HepG2 (cell line): ENCODE data around the gene NFE2. TPM values are rescaled to one million over a fixed set of nuclear protein-coding genes. Genes with fewer than 3 reads are reported as not detected.
A peak's percentile ranks its signal among the peaks of the same experiment; 100 is the strongest.

ENCODE experiments used
- ATF7 ChIP-seq, 2 experiments: fragments of 450-650 bp in 1 of 2; sonication (generic) in 1 of 2; formaldehyde crosslinking in 1 of 2; IDR thresholded peaks; 2 replicates each; pipeline versions ENCODE4 v1.4.0 to v1.6.1; 2016 to 2020; ENCODE audit warnings: antibody characterized with exemption in 1 of 2, mild to moderate bottlenecking in 1 of 2, missing genetic modification reagents in 1 of 2
- BCL6 ChIP-seq: IDR thresholded peaks from 2 replicates; pipeline ENCODE4 v1.6.1; 2016; ENCODE audit warnings: missing genetic modification reagents, missing compliant biosample characterization
- CEBPB ChIP-seq: IDR thresholded peaks from 2 replicates; pipeline ENCODE4 v1.6.1; 2011; ENCODE audit warnings: low read depth, low read length, improper control_type of control experiment, borderline replicate concordance
- ISX ChIP-seq: sonication (generic); formaldehyde crosslinking; conservative IDR thresholded peaks from 2 replicates; pipeline ENCODE4 v1.5.0; 2020; ENCODE audit warnings: missing genetic modification reagents
- MATR3 ChIP-seq: sonication (generic); formaldehyde crosslinking; IDR thresholded peaks from 2 replicates; pipeline ENCODE4 v1.4.0; 2020; ENCODE audit warnings: missing genetic modification reagents
- MEIS2 ChIP-seq: sonication (generic); formaldehyde crosslinking; IDR thresholded peaks from 2 replicates; pipeline ENCODE4 v1.9.0; 2021; ENCODE audit warnings: mild to moderate bottlenecking, missing genetic modification reagents
- NFE2L1 ChIP-seq: sonication (generic); formaldehyde crosslinking; IDR thresholded peaks from 2 replicates; pipeline ENCODE4 v1.4.0; 2020; ENCODE audit warnings: missing genetic modification reagents, mild to moderate bottlenecking, borderline replicate concordance
- NFKB2 ChIP-seq: sonication (generic); formaldehyde crosslinking; IDR thresholded peaks from 2 replicates; pipeline ENCODE4 v1.4.0; 2020; ENCODE audit warnings: missing genetic modification reagents, borderline replicate concordance
- PHF8 ChIP-seq: sonication (generic); formaldehyde crosslinking; IDR thresholded peaks from 2 replicates; pipeline ENCODE4 v1.5.0; 2020; ENCODE audit warnings: missing genetic modification reagents
- RFXANK ChIP-seq: IDR thresholded peaks from 2 replicates; pipeline ENCODE4 v1.6.1; 2016
- SIN3A ChIP-seq: IDR thresholded peaks from 2 replicates; pipeline ENCODE4 v1.6.1; 2011; ENCODE audit warnings: low read depth, mild to moderate bottlenecking, control low read depth, low read length, borderline replicate concordance
- TEF ChIP-seq: sonication (generic); formaldehyde crosslinking; IDR thresholded peaks from 2 replicates; pipeline ENCODE4 v1.5.0; 2020; ENCODE audit warnings: missing genetic modification reagents
- THYN1 ChIP-seq: sonication (generic); formaldehyde crosslinking; IDR thresholded peaks from 2 replicates; pipeline ENCODE4 v1.8.1; 2023; ENCODE audit warnings: low read depth, mild to moderate bottlenecking, moderate library complexity, missing genetic modification reagents, borderline replicate concordance
- ZNF224 ChIP-seq: sonication (generic); formaldehyde crosslinking; IDR thresholded peaks from 2 replicates; pipeline ENCODE4 v1.5.0; 2020; ENCODE audit warnings: mild to moderate bottlenecking, missing genetic modification reagents
- ZNF292 ChIP-seq: sonication (generic); formaldehyde crosslinking; IDR thresholded peaks from 2 replicates; pipeline ENCODE4 v1.8.1; 2022; ENCODE audit warnings: mild to moderate bottlenecking, low read depth, missing genetic modification reagents, borderline replicate concordance
- ZNF317 ChIP-seq: sonication (generic); formaldehyde crosslinking; IDR thresholded peaks from 2 replicates; pipeline ENCODE4 v1.5.0; 2020; ENCODE audit warnings: mild to moderate bottlenecking, missing genetic modification reagents
- ZNF331 ChIP-seq: sonication (generic); formaldehyde crosslinking; IDR thresholded peaks from 2 replicates; pipeline ENCODE4 v1.4.0; 2020; ENCODE audit warnings: missing genetic modification reagents
- ZNF431 ChIP-seq: sonication (generic); formaldehyde crosslinking; IDR thresholded peaks from 2 replicates; pipeline ENCODE4 v1.9.0; 2022; ENCODE audit warnings: missing genetic modification reagents, low read depth, mild to moderate bottlenecking, borderline replicate concordance
- ZNF576 ChIP-seq: sonication (generic); formaldehyde crosslinking; IDR thresholded peaks from 2 replicates; pipeline ENCODE4 v1.4.0; 2020; ENCODE audit warnings: mild to moderate bottlenecking, missing genetic modification reagents
- ZNF580 ChIP-seq: IDR thresholded peaks from 2 replicates; pipeline ENCODE4 v1.6.1; 2016; ENCODE audit warnings: low read depth, borderline replicate concordance
- ZNF674 ChIP-seq: sonication (generic); formaldehyde crosslinking; IDR thresholded peaks from 2 replicates; pipeline ENCODE4 v1.5.0; 2020; ENCODE audit warnings: low read depth, mild to moderate bottlenecking, missing genetic modification reagents
- ZNF737 ChIP-seq: sonication (generic); formaldehyde crosslinking; IDR thresholded peaks from 2 replicates; pipeline ENCODE4 v1.5.0; 2020; ENCODE audit warnings: missing genetic modification reagents, mild to moderate bottlenecking, borderline replicate concordance
- ZNF781 ChIP-seq: sonication (generic); formaldehyde crosslinking; IDR thresholded peaks from 2 replicates; pipeline ENCODE4 v1.5.1; 2020; ENCODE audit warnings: borderline replicate concordance, mild to moderate bottlenecking, missing genetic modification reagents; ENCODE audit errors: not compliant biosample characterization
- ZNF800 ChIP-seq: sonication (generic); formaldehyde crosslinking; IDR thresholded peaks from 2 replicates; pipeline ENCODE4 v1.4.0; 2020; ENCODE audit warnings: missing genetic modification reagents
- ZSCAN20 ChIP-seq: sonication (generic); formaldehyde crosslinking; IDR thresholded peaks from 2 replicates; pipeline ENCODE4 v1.4.0; 2020; ENCODE audit warnings: missing genetic modification reagents, mild to moderate bottlenecking, borderline replicate concordance
- polyA plus RNA-seq, 8 experiments: library from polyadenylated mRNA; depleted of rRNA in 3 of 8; stranded (reverse) in 7 of 8; unstranded in 1 of 8; fragments of >200 nt; fragmentation: Illumina TruSeq in 4 of 8; extraction: Trizol in 4 of 8; gene quantifications; 2 replicates each; pipeline versions ENCODE4 v1.2.1 to v1.2.3, GENCODE V29; 2011 to 2016; ENCODE audit warnings: low read depth in 4 of 8, missing spikeins in 1 of 8, mixed read lengths in 1 of 8; ENCODE audit not compliant: insufficient read depth in 1 of 8
- total RNA-seq, 5 experiments: library from RNA; depleted of rRNA; stranded (reverse); fragments of >200 nt; fragmentation: Illumina TruSeq; extraction: Trizol; gene quantifications; 2 replicates each; pipeline ENCODE4 v1.2.3, GENCODE V29; 2016; ENCODE audit warnings: low read depth in 1 of 5

Gene NFE2
- total and polyA plus RNA-seq, 2 of the 13 experiments (the other 11 are each of a cell fraction or from before 2014, with no cell fraction given) = 4.5 to 7.8 TPM

GRCh38 chr12:54279632-54280467 is 21.0 kb downstream of the NFE2 start, which contains the start of gene CBX5 (continued):
- TF ChIP-seq ISX (CRISPR knock-in tag) (0 out of 2 replicates have a peak, but pooled peaks have one; percentile 85), ZNF580 (CRISPR knock-in tag) (no peak), ZNF431 (CRISPR knock-in tag) (no peak), SIN3A (peak; percentile 90; the same call in 1 of the 2 replicates), MEIS2 (CRISPR knock-in tag) (peak; percentile 19), PHF8 (peak; percentile 74), CEBPB (no peak), RFXANK (no peak; the same call in 1 of the 2 replicates), NFE2L1 (CRISPR knock-in tag) (no peak), ZNF331 (peak; percentile 40), ATF7 (IDR thresholded peaks at IDR 0.05) (no peak), ATF7 (CRISPR knock-in tag; IDR thresholded peaks at IDR 0.05) (no peak), THYN1 (CRISPR knock-in tag) (no peak), NFKB2 (CRISPR knock-in tag) (peak; percentile 56), ZNF292 (CRISPR knock-in tag) (no peak), ZNF781 (CRISPR knock-in tag) (no peak), ZNF224 (CRISPR knock-in tag) (0 out of 2 replicates have a peak, but pooled peaks have one; percentile 46), ZSCAN20 (peak; percentile 90), ZNF317 (CRISPR knock-in tag) (0 out of 2 replicates have a peak, but pooled peaks have one; percentile 29), ZNF576 (CRISPR knock-in tag) (no peak), ZNF800 (CRISPR knock-in tag) (peak; percentile 81), BCL6 (CRISPR knock-in tag) (0 out of 2 replicates have a peak, but pooled peaks have one; percentile 34), MATR3 (CRISPR knock-in tag) (no peak), TEF (no peak), ZNF674 (CRISPR knock-in tag) (no peak), ZNF737 (CRISPR knock-in tag) (no peak)
